RWPE2 (cell line): Measurements from ENCODE around the gene LDB3.

ENCODE experiments used
- ATAC-seq: fragments of 200-7000 bp; cut with Tn5 transposase; 3 replicates; pipeline ENCODE4 v1.9.1; 2021; ENCODE audit warnings: low read depth
- DNase-seq: peaks from one replicate; pipeline ENCODE4 v3.0.0-alpha.2; 2020; ENCODE audit warnings: low spot score
- H3K27ac ChIP-seq: fragments of 450-650 bp; 2 replicates; pipeline ENCODE4 v1.5.1; 2017; ENCODE audit warnings: mild to moderate bottlenecking; ENCODE audit not compliant: poor library complexity, severe bottlenecking
- H3K27me3 ChIP-seq: fragments of 250-450 bp; sonication (Bioruptor Pico); 2 replicates; pipeline ENCODE4 v1.5.1; 2021; ENCODE audit warnings: mild to moderate bottlenecking, moderate library complexity; ENCODE audit not compliant: insufficient read depth, poor library complexity, severe bottlenecking
- H3K36me3 ChIP-seq: fragments of 250-450 bp; sonication (Bioruptor Pico); 2 replicates; pipeline ENCODE4 v1.5.1; 2020; ENCODE audit warnings: low read depth, mild to moderate bottlenecking, moderate library complexity
- H3K4me1 ChIP-seq: fragments of 250-450 bp; sonication (Bioruptor Pico); 2 replicates; pipeline ENCODE4 v1.5.1; 2021; ENCODE audit warnings: mild to moderate bottlenecking, moderate library complexity; ENCODE audit not compliant: insufficient read depth, poor library complexity, severe bottlenecking
- H3K4me3 ChIP-seq: fragments of 250-450 bp; sonication (Bioruptor Pico); 2 replicates; pipeline ENCODE4 v1.5.1; 2021; ENCODE audit warnings: mild to moderate bottlenecking, moderate library complexity; ENCODE audit not compliant: severe bottlenecking
- H3K9me3 ChIP-seq: fragments of 250-450 bp; sonication (Bioruptor Pico); 2 replicates; pipeline ENCODE4 v1.5.1; 2021; ENCODE audit warnings: mild to moderate bottlenecking, moderate library complexity; ENCODE audit not compliant: severe bottlenecking
- CTCF ChIP-seq: fragments of 450-650 bp; IDR thresholded peaks from one replicate; pipeline ENCODE4 v1.5.1; 2017; ENCODE audit warnings: mild to moderate bottlenecking, moderate library complexity; ENCODE audit not compliant: poor library complexity, severe bottlenecking

LDB3 gene

GRCh38 chr10:86782701-86783418 lies 114.5 kb downstream of the LDB3 start:
- no peak overlapping the region for H3K4me3 ChIP-seq
- H3K36me3 ChIP-seq, result no peaks in the 10 kb centered on the region
- H3K27ac ChIP-seq, result no peak overlapping the region
- H3K9me3 ChIP-seq, result no peaks in the 10 kb centered on the region
- DNase-seq (no peak), ATAC-seq (no peak)
- H3K27me3 ChIP-seq, result no peaks in the 10 kb centered on the region
- TF ChIP-seq CTCF, result no peak
- H3K4me1 ChIP-seq, result peaks cover 8% of the 10 kb centered on the region

- no peak for DNase-seq
- no peak for TF ChIP-seq CTCF
- Histone ChIP-seq H3K27ac (no peak overlapping the region), H3K9me3 (no peaks in the 10 kb centered on the region), H3K4me3 (no peak overlapping the region), H3K4me1 (peaks cover 8% of the 10 kb centered on the region), H3K27me3 (no peaks in the 10 kb centered on the region), H3K36me3 (no peaks in the 10 kb centered on the region)
- ATAC-seq, result no peak
Observed at GRCh38 chr10:86785037-86785436, 116.7 kb downstream of the LDB3 start.
